ENCODE measurements around the gene DNAI4. TPM values are rescaled to one million over a fixed set of nuclear protein-coding genes. Genes with fewer than 3 reads are reported as not detected.
"Not testable (repeated sequence)": the region's sequence is repeated elsewhere in the genome, so short reads cannot be mapped to it uniquely, and the experiment has no call there.

DNAI4 gene
- total RNA-seq, 4 donors from 2014 or later = 13.5 to 23.6 (median 17.2) TPM

- no peak for DNase-seq (ENCODE audit: low spot score in 2 of 2)
- Histone ChIP-seq H3K4me3 (no peak overlapping the region), H3K36me3 (peaks cover 0 to 16% (median 0%) of the 10 kb centered on the region in 3 donors), H3K9me3 (no peaks in the 10 kb centered on the region), H3K27me3 (no peaks in the 10 kb centered on the region), H3K4me1 (peaks cover 0 to 18% (median 8%) of the 10 kb centered on the region in 4 donors), H3K27ac (no peak overlapping the region)
- no peak for TF ChIP-seq POLR2A (IDR thresholded peaks at IDR 0.05)
- TF ChIP-seq, protein P1, sequence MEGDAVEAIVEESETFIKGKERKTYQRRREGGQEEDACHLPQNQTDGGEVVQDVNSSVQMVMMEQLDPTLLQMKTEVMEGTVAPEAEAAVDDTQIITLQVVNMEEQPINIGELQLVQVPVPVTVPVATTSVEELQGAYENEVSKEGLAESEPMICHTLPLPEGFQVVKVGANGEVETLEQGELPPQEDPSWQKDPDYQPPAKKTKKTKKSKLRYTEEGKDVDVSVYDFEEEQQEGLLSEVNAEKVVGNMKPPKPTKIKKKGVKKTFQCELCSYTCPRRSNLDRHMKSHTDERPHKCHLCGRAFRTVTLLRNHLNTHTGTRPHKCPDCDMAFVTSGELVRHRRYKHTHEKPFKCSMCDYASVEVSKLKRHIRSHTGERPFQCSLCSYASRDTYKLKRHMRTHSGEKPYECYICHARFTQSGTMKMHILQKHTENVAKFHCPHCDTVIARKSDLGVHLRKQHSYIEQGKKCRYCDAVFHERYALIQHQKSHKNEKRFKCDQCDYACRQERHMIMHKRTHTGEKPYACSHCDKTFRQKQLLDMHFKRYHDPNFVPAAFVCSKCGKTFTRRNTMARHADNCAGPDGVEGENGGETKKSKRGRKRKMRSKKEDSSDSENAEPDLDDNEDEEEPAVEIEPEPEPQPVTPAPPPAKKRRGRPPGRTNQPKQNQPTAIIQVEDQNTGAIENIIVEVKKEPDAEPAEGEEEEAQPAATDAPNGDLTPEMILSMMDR (IDR thresholded peaks at IDR 0.05) = no peak
- TF ChIP-seq EP300 (IDR thresholded peaks at IDR 0.05) = no peak
- WGBS, 2 donors = 90 to 94% methylated on average over 3 of the region's 3 CpGs
Observed at GRCh38 chr1:66919828-66920227, 4.8 kb downstream of the DNAI4 start.

- H3K9me3 ChIP-seq = no peaks in the 10 kb centered on the region
- DNase-seq (ENCODE audit: low spot score in 2 of 2) = no peak
- H3K27ac ChIP-seq = peak overlapping the region in 1 of 4 donors; percentile 47
- TF ChIP-seq, protein P1 (IDR thresholded peaks at IDR 0.05) = no peak
- 88 to 97% methylated on average over 1 of the region's 1 CpG for WGBS, 2 donors
- H3K4me3 ChIP-seq = no peak overlapping the region
- H3K36me3 ChIP-seq = peaks cover 0 to 16% (median 0%) of the 10 kb centered on the region in 3 donors
- H3K27me3 ChIP-seq = no peaks in the 10 kb centered on the region
- peaks cover 0 to 14% (median 7%) of the 10 kb centered on the region in 4 donors for H3K4me1 ChIP-seq
Observed at GRCh38 chr1:66919063-66919462, 5.6 kb downstream of the DNAI4 start.

DNA sequence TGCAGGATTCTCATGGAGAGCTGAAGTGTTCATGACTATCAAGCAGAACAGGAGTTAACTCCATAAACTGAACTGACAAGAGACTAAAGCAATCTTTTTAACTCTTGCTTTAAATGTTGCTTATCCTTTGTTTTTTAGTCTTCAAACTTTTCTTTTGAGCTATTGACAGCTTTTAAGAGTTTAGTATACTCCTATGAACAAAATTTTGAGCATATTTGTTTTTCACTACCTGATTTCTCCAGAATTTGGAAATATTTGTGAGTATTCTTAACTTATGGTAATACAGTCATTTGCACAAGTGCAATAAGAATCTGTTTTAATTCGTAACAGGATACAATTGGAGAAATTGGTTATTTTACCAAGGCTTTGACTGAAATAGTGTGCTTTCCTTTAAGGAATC lies 7.2 kb downstream of the DNAI4 start:
- H3K4me3 ChIP-seq = no peak overlapping the region
- no peak overlapping the region for H3K27ac ChIP-seq
- DNase-seq (ENCODE audit: low spot score in 2 of 2) = no peak
- whole genome bisulfite sequencing, 2 donors = 92 to 95% methylated on average over 1 of the region's 1 CpG
- TF ChIP-seq EP300 (IDR thresholded peaks at IDR 0.05) (no peak), POLR2A (IDR thresholded peaks at IDR 0.05) (no peak)
- TF ChIP-seq, protein P1 (IDR thresholded peaks at IDR 0.05) = no peak
- H3K9me3 ChIP-seq = no peaks in the 10 kb centered on the region
- H3K27me3 ChIP-seq = no peaks in the 10 kb centered on the region
- H3K36me3 ChIP-seq = peaks cover 0 to 16% (median 0%) of the 10 kb centered on the region in 3 donors
- no peaks in the 10 kb centered on the region for H3K4me1 ChIP-seq

- Histone ChIP-seq H3K27me3 (no peaks in the 10 kb centered on the region), H3K4me1 (no peaks in the 10 kb centered on the region), H3K27ac (no peak overlapping the region), H3K9me3 (no peaks in the 10 kb centered on the region), H3K4me3 (no peak overlapping the region), H3K36me3 (peaks cover 0 to 16% (median 0%) of the 10 kb centered on the region in 3 donors)
- 40 to 49% methylated on average over 2 of the region's 2 CpGs for WGBS, 2 donors
- DNase-seq (ENCODE audit: low spot score in 2 of 2) = no peak
- TF ChIP-seq, protein P1 (IDR thresholded peaks at IDR 0.05) = no peak
- TF ChIP-seq POLR2A (IDR thresholded peaks at IDR 0.05) (no peak), EP300 (IDR thresholded peaks at IDR 0.05) (no peak)
Observed at GRCh38 chr1:66916320-66916719, 8.3 kb downstream of the DNAI4 start.

DNA sequence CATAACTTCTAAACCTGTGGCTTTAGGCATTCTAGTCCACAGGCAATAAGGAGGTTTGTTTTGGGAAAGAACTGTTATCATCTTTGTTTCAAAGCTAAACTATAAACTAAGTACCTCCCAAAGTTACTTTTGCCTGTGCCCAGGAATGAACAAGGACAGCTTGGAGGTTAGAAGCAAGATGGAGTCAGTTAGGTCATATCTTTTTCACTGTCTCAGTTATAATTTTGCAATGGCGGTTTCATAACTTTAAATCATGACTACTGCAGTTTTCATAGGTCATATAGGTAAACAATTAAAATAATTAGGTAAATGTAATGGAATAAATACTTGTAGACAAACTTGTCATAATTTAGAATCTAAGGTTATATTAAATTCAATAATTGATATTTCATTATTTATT lies 9.5 kb downstream of the DNAI4 start:
- H3K4me3 ChIP-seq; H3K27ac ChIP-seq; H3K27me3 ChIP-seq; H3K9me3 ChIP-seq; H3K4me1 ChIP-seq; DNase-seq (ENCODE audit: low spot score in 2 of 2): not testable (repeated sequence)
- H3K36me3 ChIP-seq = peaks cover 0 to 11% (median 0%) of the 10 kb centered on the region in 3 donors
- WGBS, 2 donors = 97 to 100% methylated on average over 1 of the region's 1 CpG

- no peak for TF ChIP-seq EP300 (IDR thresholded peaks at IDR 0.05)
- TF ChIP-seq, protein P1 (IDR thresholded peaks at IDR 0.05) = no peak
- no peak for TF ChIP-seq POLR2A (IDR thresholded peaks at IDR 0.05)
- WGBS, 2 donors = 91 to 93% methylated on average over 3 of the region's 3 CpGs
Observed at GRCh38 chr1:66893712-66894111, 30.9 kb downstream of the DNAI4 start.

More at GRCh38 chr1:66893712-66894111, 30.9 kb downstream of the DNAI4 start:
- H3K27me3 ChIP-seq = no peaks in the 10 kb centered on the region
- peaks cover 0 to 11% (median 0%) of the 10 kb centered on the region in 3 donors for H3K36me3 ChIP-seq
- peaks cover 0 to 12% (median 0%) of the 10 kb centered on the region in 4 donors for H3K4me1 ChIP-seq
- no peak for DNase-seq (ENCODE audit: low spot score in 2 of 2)
- H3K27ac ChIP-seq = no peak overlapping the region
- H3K4me3 ChIP-seq = no peak overlapping the region
- H3K9me3 ChIP-seq = no peaks in the 10 kb centered on the region

Measured in tibial nerve (tissue), 4 donors.